Measurements from ENCODE around the gene SP3.

The SP3 gene

DNA sequence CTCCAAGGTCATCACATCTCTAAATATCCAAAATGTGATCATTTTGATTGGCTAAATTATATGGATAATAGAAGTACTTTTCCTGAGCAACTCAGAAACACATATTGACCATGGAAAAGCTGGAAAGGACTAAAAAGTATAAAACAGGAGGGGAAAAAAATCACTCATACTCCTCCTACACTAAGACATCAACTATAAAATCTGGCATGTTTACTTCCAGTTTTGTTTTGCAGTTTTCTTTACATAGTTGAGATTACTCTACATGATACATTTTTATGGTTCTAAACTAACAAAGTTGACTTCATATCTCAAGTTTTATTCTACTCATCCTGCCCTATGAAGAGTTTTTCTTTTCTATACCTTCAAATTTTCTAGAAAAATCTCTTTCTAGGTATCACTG, 46.0 kb upstream of the SP3 start:
- TF ChIP-seq, protein P1, sequence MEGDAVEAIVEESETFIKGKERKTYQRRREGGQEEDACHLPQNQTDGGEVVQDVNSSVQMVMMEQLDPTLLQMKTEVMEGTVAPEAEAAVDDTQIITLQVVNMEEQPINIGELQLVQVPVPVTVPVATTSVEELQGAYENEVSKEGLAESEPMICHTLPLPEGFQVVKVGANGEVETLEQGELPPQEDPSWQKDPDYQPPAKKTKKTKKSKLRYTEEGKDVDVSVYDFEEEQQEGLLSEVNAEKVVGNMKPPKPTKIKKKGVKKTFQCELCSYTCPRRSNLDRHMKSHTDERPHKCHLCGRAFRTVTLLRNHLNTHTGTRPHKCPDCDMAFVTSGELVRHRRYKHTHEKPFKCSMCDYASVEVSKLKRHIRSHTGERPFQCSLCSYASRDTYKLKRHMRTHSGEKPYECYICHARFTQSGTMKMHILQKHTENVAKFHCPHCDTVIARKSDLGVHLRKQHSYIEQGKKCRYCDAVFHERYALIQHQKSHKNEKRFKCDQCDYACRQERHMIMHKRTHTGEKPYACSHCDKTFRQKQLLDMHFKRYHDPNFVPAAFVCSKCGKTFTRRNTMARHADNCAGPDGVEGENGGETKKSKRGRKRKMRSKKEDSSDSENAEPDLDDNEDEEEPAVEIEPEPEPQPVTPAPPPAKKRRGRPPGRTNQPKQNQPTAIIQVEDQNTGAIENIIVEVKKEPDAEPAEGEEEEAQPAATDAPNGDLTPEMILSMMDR (IDR thresholded peaks at IDR 0.05; ENCODE audit: low read length, missing control alignments) = no peak
- no peak overlapping the region for H3K4me3 ChIP-seq (replicated peaks; ENCODE audit: low read depth, low read length)
- no peak for DNase-seq (ENCODE audit: low read depth)

DNA sequence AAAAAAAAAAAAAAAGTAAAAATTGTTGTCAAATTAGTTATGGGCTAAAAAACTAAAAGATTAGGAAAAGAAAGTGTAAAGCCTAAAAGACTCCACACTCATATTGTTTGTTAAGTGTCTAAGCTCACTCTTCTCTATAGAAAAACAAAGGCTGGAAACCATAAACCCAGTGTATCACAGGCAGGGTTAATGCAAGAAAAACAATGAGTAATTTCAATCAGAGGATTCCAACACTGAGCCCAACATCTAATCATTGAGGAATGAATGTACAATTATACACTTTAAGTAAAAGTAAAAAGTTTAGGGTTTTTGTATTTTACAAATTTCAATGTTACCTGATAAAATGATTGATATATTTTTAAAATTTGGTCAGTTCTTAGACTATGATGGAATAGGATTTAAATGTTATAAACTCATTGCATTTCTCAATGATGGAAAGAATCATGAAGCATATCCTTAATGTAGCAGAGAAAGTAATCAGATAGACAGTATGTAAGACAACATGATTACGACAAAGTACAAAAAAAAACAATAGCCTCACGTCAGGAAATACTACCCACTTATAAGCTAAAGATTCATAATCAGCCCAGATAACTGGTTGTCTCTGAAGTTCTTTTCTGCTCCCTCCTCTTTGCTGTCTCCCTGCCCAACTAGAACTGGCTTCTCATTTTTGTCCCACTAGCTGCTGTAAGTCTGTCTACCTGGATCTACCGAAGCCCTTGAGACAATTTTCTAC, 44.5 kb upstream of the SP3 start:
- H3K4me3 ChIP-seq (replicated peaks; ENCODE audit: low read depth, low read length) = no peak overlapping the region
- TF ChIP-seq, protein P1 (IDR thresholded peaks at IDR 0.05; ENCODE audit: low read length, missing control alignments) = no peak
- DNase-seq (ENCODE audit: low read depth) = peak; percentile 56

DNA sequence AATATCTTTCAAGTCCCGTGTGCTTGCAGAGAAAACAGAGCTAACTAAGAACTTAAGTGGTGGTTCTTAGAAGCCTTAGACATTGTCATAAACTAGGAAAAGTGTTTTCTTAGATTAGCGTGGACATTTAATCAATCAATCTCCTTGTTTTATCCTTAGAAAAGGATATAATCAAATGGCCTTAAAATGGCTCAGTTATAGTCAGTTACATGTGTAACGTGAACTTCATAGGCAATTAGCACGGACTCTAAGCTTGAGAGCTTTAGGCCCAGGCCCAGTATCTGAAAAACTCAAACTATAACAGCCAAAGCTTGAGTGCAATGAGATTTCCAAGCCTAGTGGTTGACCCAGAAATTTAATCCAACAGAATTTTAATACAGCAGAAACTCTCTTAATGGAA, 43.5 kb upstream of the SP3 start:
- TF ChIP-seq, protein P1 (IDR thresholded peaks at IDR 0.05; ENCODE audit: low read length, missing control alignments) = no peak
- H3K4me3 ChIP-seq (replicated peaks; ENCODE audit: low read depth, low read length) = no peak overlapping the region
- no peak for DNase-seq (ENCODE audit: low read depth)

DNA sequence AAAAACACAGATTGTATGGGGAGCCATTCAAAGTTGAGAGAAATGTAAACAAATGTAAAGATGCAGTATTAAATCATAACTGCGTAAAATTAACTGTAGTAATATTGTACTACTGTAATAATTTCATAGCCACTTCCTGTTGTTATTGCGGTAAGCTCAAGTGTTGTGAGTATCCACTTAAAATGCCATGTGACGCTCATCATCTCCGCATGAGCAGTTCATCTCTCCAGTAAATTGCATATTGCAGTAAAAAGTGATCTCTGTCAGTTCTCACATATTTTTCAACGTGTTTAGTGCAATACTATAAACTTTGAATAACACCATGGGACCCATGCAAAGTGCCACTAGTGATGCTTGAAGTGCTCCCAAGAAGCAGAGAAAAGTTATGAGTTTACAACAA, 41.8 kb upstream of the SP3 start:
- DNase-seq (ENCODE audit: low read depth) = no peak
- H3K4me3 ChIP-seq (replicated peaks; ENCODE audit: low read depth, low read length) = no peak overlapping the region
- TF ChIP-seq, protein P1 (IDR thresholded peaks at IDR 0.05; ENCODE audit: low read length, missing control alignments) = no peak

DNA sequence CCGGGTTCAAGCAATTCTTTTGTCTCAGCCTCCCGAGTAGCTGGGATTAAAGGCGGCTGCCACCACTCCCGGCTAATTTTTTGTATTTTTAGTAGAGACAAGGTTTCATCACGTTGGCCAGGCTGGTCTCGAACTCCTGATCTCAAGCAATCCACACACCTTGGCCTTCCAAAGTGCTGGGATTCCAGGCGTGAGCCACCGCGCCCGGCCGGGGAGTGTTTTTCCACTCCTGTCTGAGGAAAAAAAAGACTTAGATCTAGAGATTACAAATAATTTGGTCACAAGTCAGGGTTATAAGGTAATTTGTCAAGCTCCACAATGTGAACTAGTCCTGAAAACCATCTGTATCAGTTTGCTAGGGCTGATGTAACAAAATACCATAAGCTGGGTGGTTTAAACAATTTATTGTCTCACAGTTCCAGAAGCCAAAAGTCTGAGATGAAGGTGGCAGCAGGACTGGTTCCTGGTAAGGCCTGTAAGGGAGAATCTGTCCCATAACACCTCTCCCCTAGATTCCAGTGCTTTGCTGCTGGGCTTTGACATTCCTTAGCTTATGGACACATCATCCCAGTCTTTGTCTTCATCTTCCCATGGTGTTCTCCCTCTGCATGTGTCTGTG, 40.7 kb upstream of the SP3 start:
- H3K4me3 ChIP-seq (replicated peaks; ENCODE audit: low read depth, low read length) = no peak overlapping the region
- no peak for DNase-seq (ENCODE audit: low read depth)
- TF ChIP-seq, protein P1 (IDR thresholded peaks at IDR 0.05; ENCODE audit: low read length, missing control alignments) = no peak

DNA sequence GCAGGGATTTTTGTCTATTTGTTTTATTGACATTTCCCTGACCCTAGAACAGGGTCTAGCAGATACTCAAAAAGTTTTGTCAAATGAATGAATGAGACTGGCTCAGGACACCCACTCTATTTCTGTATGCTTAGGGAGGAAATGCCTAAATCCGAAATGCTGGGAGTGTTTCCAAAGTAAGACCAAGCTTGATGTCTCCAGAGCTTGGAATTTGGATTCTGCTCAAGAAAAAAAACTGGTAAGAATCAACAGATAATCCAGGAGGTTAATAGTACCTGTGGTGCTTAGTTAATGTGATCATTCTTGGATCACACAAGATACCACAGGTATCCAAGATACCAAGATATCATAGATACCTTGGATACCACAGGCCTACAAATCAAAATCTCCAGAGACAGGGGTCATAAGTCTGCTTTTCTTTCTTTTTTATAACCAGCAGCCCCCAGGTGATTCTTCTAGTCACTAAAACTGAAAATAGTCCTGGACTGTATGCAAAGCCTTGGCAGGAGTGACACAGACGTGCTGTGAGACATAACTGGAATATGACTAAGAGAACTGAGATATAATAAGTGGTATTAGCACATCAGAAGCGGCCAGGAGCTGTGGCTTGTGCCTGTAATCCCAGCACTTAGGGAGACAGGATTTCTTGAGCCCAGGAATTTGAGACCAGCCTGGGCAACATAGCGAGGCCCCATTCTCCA, 39.9 kb upstream of the SP3 start:
- peak; percentile 82 for DNase-seq (ENCODE audit: low read depth)
- TF ChIP-seq, protein P1 (IDR thresholded peaks at IDR 0.05; ENCODE audit: low read length, missing control alignments) = no peak
- H3K4me3 ChIP-seq (replicated peaks; ENCODE audit: low read depth, low read length) = no peak overlapping the region

Measured in fibroblast of pulmonary artery (primary cell).